A549 (cell line): Measurements from ENCODE around the gene RHOF. TPM values are rescaled to one million over a fixed set of nuclear protein-coding genes. Genes with fewer than 3 reads are reported as not detected.

ENCODE experiments used
- ATAC-seq, 2 experiments: fragments of 200-7000 bp in 1 of 2; fragments of >200 bp in 1 of 2; cut with Nextera tagmentation in 1 of 2; cut with Tn5 transposase in 1 of 2; 3 replicates each; pipeline versions ENCODE4 v1.8.0 to v1.9.1; 2018 to 2020; ENCODE audit warnings: mild to moderate bottlenecking in 1 of 2, moderate library complexity in 1 of 2
- CTCF ChIA-PET: fragments of 300-600 bp; sonication (Branson Sonifier 250); formaldehyde crosslinking; extraction: SDS; loops from one replicate; lab custom pipeline; 2021; ENCODE audit warnings: antibody characterized with exemption, inconsistent platforms; lab: Yijun Ruan, JAX
- POLR2A ChIA-PET: fragments of 350-600 bp; formaldehyde crosslinking; extraction: SDS; loops from one replicate; lab custom pipeline; 2021; ENCODE audit warnings: antibody characterized with exemption, inconsistent platforms; lab: Yijun Ruan, JAX
- DNase-seq, 2 experiments: peaks; one replicate each; pipeline versions ENCODE4 v3.0.0 to v3.0.0-alpha.2; 2011 to 2016; ENCODE audit warnings: low read depth in 1 of 2, low spot score in 1 of 2
- FAIRE-seq: peaks from 2 replicates; lab custom pipeline; 2011; peaks lifted over from hg19 to GRCh38; lab: Jason Lieb, UNC
- H3K27ac ChIP-seq, 2 experiments: fragments of >200 bp; sonication (Bioruptor Twin); formaldehyde crosslinking; 3 replicates each; pipeline ENCODE4 v1.5.1; 2016 to 2017
- H3K4me1 ChIP-seq: fragments of >200 bp; sonication (Bioruptor Twin); formaldehyde crosslinking; 3 replicates; pipeline ENCODE4 v1.6.1; 2016
- H3K4me2 ChIP-seq: fragments of >200 bp; sonication (Bioruptor Twin); formaldehyde crosslinking; 3 replicates; pipeline ENCODE4 v1.6.1; 2016
- H3K4me3 ChIP-seq: fragments of >200 bp; sonication (Bioruptor Twin); formaldehyde crosslinking; 3 replicates; pipeline ENCODE4 v1.5.1; 2016
- H3K9me3 ChIP-seq: fragments of >200 bp; sonication (Bioruptor Twin); formaldehyde crosslinking; 3 replicates; pipeline ENCODE4 v1.6.1; 2016
- CBX2 ChIP-seq: fragments of 200-600 bp; sonication (generic); IDR thresholded peaks from 2 replicates; pipeline ENCODE4 v1.6.1; 2016; ENCODE audit warnings: low read depth, mild to moderate bottlenecking, borderline replicate concordance
- CBX8 ChIP-seq: fragments of 200-600 bp; sonication (generic); IDR thresholded peaks from 2 replicates; pipeline ENCODE4 v1.6.1; 2016
- CEBPB ChIP-seq, 2 experiments: fragments of >200 bp in 1 of 2; sonication (Bioruptor Twin) in 1 of 2; formaldehyde crosslinking in 1 of 2; IDR thresholded peaks; 2 replicates each; pipeline ENCODE4 v1.6.1; 2012 to 2016
- CHD4 ChIP-seq: fragments of 200-600 bp; sonication (generic); IDR thresholded peaks from 2 replicates; pipeline ENCODE4 v1.6.1; 2016; ENCODE audit warnings: antibody characterized with exemption, mild to moderate bottlenecking, borderline replicate concordance
- CTCF ChIP-seq: fragments of >200 bp; sonication (Bioruptor Twin); formaldehyde crosslinking; IDR thresholded peaks from 3 replicates; pipeline ENCODE4 v1.5.1; 2016
- E2F6 ChIP-seq: IDR thresholded peaks from 2 replicates; pipeline ENCODE4 v1.6.1; 2012; ENCODE audit warnings: low read depth, borderline replicate concordance
- HMGXB4 ChIP-seq: fragments of 250-450 bp; sonication (Bioruptor Pico); IDR thresholded peaks from 2 replicates; pipeline ENCODE4 v1.5.0; 2021; ENCODE audit warnings: mild to moderate bottlenecking, moderate library complexity, borderline replicate concordance
- MAX ChIP-seq: IDR thresholded peaks from 2 replicates; pipeline ENCODE4 v1.6.1; 2012
- NR3C1 ChIP-seq: fragments of >200 bp; sonication (Bioruptor Twin); formaldehyde crosslinking; IDR thresholded peaks from 3 replicates; pipeline ENCODE4 v1.6.1; 2017
- PHF8 ChIP-seq: fragments of 200-600 bp; sonication (generic); IDR thresholded peaks from 2 replicates; pipeline ENCODE4 v1.6.1; 2016; ENCODE audit warnings: low read depth, mild to moderate bottlenecking, antibody characterized with exemption, moderate library complexity, borderline replicate concordance
- POLR2A ChIP-seq: IDR thresholded peaks from 2 replicates; pipeline ENCODE4 v1.6.1; 2012; ENCODE audit warnings: mild to moderate bottlenecking, low read length
- POLR2AphosphoS2 ChIP-seq: conservative IDR thresholded peaks from 2 replicates; pipeline ENCODE4 v1.6.1; 2012; ENCODE audit warnings: low read length, improper control_type of control experiment, inconsistent platforms
- RAD21 ChIP-seq, 2 experiments: fragments of >200 bp in 1 of 2; sonication (Bioruptor Twin) in 1 of 2; formaldehyde crosslinking in 1 of 2; IDR thresholded peaks in 1 of 2; conservative IDR thresholded peaks in 1 of 2; 2 replicates in 1 of 2; 3 replicates in 1 of 2; pipeline ENCODE4 v1.6.1; 2012 to 2018; ENCODE audit warnings: inconsistent platforms in 1 of 2
- RCOR1 ChIP-seq: fragments of 150-350 bp; IDR thresholded peaks from 2 replicates; pipeline ENCODE4 v1.6.1; 2014; ENCODE audit warnings: antibody characterized with exemption, low read length, low read depth
- REST ChIP-seq: fragments of 200-600 bp; sonication (generic); IDR thresholded peaks from 2 replicates; pipeline ENCODE4 v1.6.1; 2016; ENCODE audit warnings: antibody characterized with exemption, mild to moderate bottlenecking, moderate library complexity
- RFX5 ChIP-seq: fragments of 450-650 bp; IDR thresholded peaks from 2 replicates; pipeline ENCODE4 v1.7.1; 2014; ENCODE audit warnings: antibody characterized with exemption, mild to moderate bottlenecking, moderate library complexity
- RNF2 ChIP-seq: fragments of 200-600 bp; sonication (generic); IDR thresholded peaks from 2 replicates; pipeline ENCODE4 v1.6.1; 2016; ENCODE audit warnings: low read depth, mild to moderate bottlenecking, antibody characterized with exemption, moderate library complexity, borderline replicate concordance
- SREBF2 ChIP-seq: fragments of 450-650 bp; IDR thresholded peaks from 2 replicates; pipeline ENCODE4 v1.6.1; 2014; ENCODE audit warnings: mild to moderate bottlenecking, moderate library complexity
- ZC3H11A ChIP-seq: fragments of 450-650 bp; IDR thresholded peaks from 2 replicates; pipeline ENCODE4 v1.6.1; 2014; ENCODE audit warnings: antibody characterized with exemption, mild to moderate bottlenecking
- ZSCAN20 ChIP-seq: fragments of 250-450 bp; sonication (Bioruptor Pico); IDR thresholded peaks from 2 replicates; pipeline ENCODE4 v1.8.0; 2022; ENCODE audit warnings: mild to moderate bottlenecking, moderate library complexity
- WGBS: methylation state at CpG from one replicate; pipeline ENCODE4 v1.1.6; 2017; ENCODE audit errors: missing lambda C conversion rate; 5-methylcytosine and 5-hydroxymethylcytosine counted together
- polyA plus RNA-seq, 4 experiments: library from polyadenylated mRNA; depleted of rRNA in 3 of 4; stranded (reverse); fragments of >200 nt; fragmentation: RNase III in 1 of 4; extraction: RNeasy Plus Mini Kit Qiagen cat#74134 plus additional on column Dnase treatment in 1 of 4; gene quantifications; 2 replicates in 3 of 4; 3 replicates in 1 of 4; pipeline ENCODE4 v1.2.3, GENCODE V29; 2011 to 2017

The RHOF gene
- polyA plus RNA-seq, 2 of the 4 experiments (the other 2 are of a cell fraction), result 47.1 to 52.3 TPM

GRCh38 chr12:121839106-121839992 is 45.9 kb upstream of the RHOF start (continued):
- TF ChIP-seq RNF2, result 0 out of 2 replicates have a peak, but pooled peaks have one; percentile 80
- TF ChIP-seq CBX8, result no peak
- 0 out of 2 replicates have a peak, but pooled peaks have one; percentile 5 for TF ChIP-seq PHF8
- peak; percentile 66 for TF ChIP-seq MAX
- no peak for TF ChIP-seq RAD21 (conservative IDR thresholded peaks at IDR 0.05 in 1 of 2, IDR thresholded peaks at IDR 0.05 in 1 of 2)
- TF ChIP-seq NR3C1, result no peak
- TF ChIP-seq HMGXB4 (CRISPR knock-in tag), result no peak
- TF ChIP-seq RFX5, result peak; percentile 21; the same call in 1 of the 2 replicates

- ATAC-seq (peak in 1 of 2 experiments; percentile 20; a peak in 2 of 6 replicates), FAIRE-seq (no peak), DNase-seq (no peak)
- Histone ChIP-seq H3K9me3 (no peaks in the 10 kb centered on the region), H3K27ac (no peak overlapping the region), H3K4me2 (no peak overlapping the region), H3K4me1 (no peaks in the 10 kb centered on the region), H3K4me3 (no peak overlapping the region)
- WGBS, result 83% methylated on average over 5 of the region's 5 CpGs
- ChIA-PET CTCF (interaction anchor here (0.9 to 72.2 kb wide), 11 partner anchors 10 to 286 kb away, joined by 3 to 2657 read pairs (median 4); partner anchors contain the start of genes PSMD9, RHOF and SETD1B), POLR2A (no interaction called here)
- TF ChIP-seq CBX2, result no peak
- no peak for TF ChIP-seq ZC3H11A
- no peak for TF ChIP-seq POLR2A
- TF ChIP-seq POLR2AphosphoS2, result no peak
- no peak for TF ChIP-seq REST
- no peak for TF ChIP-seq RCOR1
- TF ChIP-seq E2F6, result no peak
- TF ChIP-seq RAD21 (conservative IDR thresholded peaks at IDR 0.05 in 1 of 2, IDR thresholded peaks at IDR 0.05 in 1 of 2), result no peak
- no peak for TF ChIP-seq SREBF2
- no peak for TF ChIP-seq CEBPB (IDR thresholded peaks at IDR 0.05)
- TF ChIP-seq CHD4, result no peak
- TF ChIP-seq ZSCAN20 (CRISPR knock-in tag), result no peak
- TF ChIP-seq CTCF, result no peak
Measured at GRCh38 chr12:121838126-121838525, 44.6 kb upstream of the RHOF start.
